Measurements from ENCODE around the gene HAGHL.
"Not testable (repeated sequence)": the region's sequence is repeated elsewhere in the genome, so short reads cannot be mapped to it uniquely, and the experiment has no call there.

Gene HAGHL

DNA sequence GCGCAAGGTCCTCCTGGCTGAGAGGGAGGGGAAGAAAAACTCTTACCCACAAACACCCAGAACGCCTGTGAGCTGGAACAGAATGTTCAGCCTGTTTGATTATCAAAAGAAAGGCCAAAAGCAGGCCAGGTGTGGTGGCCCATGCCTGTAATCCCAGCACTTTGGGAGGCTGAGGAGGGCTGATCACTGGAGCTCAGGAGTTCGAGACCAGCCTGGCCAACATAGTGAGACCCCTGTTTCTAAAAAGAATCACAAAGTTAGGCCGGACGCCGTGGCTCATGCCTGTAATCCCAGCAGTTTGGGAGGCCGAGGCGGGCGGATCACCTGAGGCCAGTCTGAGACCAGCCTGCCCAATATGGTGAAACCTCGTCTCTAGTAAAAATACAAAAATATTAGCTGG is 49.4 kb downstream of the HAGHL start:
- intact Hi-C loops (cut with DNase I); DNase-seq: not testable (repeated sequence)

DNA sequence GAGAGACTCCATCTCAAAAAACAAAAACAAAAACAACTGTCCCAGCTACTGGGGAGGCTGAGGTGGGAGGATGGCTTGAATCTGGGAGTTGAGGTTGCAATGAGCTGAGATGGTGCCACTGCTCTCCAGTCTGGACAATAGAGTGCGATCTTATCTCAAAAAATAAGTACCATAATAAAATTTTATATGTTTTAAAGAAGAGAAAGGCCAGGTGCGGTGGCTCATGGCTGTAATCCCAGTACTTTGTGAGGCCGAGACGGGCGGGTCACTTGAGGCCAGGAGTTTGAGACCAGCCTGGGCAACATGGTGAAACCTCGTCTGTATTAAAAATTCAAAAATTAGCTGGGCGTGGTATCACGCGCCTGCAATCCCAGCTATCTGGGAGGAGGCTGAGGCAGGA is 49.9 kb downstream of the HAGHL start:
- no peak for DNase-seq
- intact Hi-C loops (cut with DNase I) = no loop called here

DNA sequence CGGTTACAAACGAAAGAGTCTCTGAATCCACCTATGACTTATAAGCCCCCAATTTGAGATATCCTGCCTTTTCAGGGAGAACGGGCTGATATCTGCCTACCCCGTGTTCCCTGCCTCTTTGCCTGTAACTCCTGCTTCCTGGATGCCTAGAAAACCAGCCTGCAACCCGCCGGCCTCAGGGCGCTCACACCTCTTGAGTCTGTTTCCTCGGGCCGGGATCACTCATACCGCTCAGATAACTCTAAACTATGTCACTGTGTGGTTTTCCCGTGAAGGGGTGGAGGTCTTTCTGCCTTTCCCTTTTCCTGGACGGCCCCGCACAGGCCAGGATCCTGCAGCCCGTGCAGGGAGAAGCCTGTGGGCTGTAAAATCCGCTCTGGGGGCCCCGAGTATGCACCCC is 50.9 kb downstream of the HAGHL start:
- no peak for DNase-seq
- intact Hi-C loops (cut with DNase I) = no loop called here

DNA sequence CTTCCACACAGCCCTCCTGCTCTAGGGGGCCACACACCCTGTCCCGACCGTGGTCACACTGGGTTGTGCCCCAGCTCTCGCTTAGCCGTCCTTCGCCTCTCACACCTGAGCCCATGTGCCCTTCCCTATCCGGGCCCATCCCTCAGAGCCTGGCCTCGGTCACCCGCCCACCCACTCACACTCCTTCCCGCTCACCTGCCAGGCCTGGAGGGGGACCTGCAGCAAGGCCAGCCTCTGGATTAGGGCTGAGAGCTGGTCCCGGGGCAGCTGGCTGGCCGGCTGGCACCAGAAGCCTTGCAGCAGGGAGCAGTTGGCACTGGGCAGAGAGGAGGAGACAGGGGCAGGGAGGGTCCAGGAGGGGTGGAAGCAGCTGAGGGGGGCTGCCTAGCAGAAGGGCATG is 51.5 kb downstream of the HAGHL start:
- no peak for DNase-seq
- intact Hi-C loops (cut with DNase I) = no loop called here

DNA sequence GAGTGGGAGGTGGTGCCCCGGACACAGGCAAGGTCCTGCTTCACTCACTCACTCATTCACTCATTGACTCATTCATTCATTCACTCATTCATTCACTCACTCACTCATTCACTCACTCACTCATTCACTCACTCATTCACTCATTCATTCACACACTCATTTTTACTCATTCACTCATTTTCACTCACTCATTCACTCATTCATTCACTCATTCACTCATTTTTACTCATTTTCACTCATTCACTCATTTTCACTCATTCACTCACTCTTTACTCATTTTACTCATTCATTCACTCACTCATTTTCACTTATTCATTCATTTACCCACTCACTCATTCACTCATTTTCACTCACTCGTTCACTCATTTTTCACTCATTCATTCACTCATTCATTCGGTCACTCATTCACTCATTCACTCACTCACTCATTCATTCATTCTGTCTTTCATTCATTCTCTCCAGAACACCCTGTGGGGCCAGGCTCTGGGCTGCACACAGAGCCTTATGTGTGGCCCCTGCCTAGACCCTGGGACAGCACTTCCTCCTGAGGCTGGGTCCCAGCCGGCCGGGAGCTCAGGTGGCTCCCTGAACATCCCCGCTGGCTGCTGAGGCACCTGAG is 52.1 kb downstream of the HAGHL start:
- intact Hi-C loops (cut with DNase I) = no loop called here
- no peak for DNase-seq

All from head of caudate nucleus (tissue), 42 donors.